Measurements from ENCODE around the gene FAM47E.
"Not testable (repeated sequence)": the region's sequence is repeated elsewhere in the genome, so short reads cannot be mapped to it uniquely, and the experiment has no call there.

FAM47E gene

GRCh38 chr4:76272073-76272472, 20.6 kb downstream of the FAM47E start:
- ATAC-seq (no peak), DNase-seq (ENCODE audit: low spot score in 2 of 2) (no peak)
- H3K36me3 Mint-ChIP-seq = no peaks in the 10 kb centered on the region
- H3K4me1 Mint-ChIP-seq = peaks cover 11% of the 10 kb centered on the region
- no peak overlapping the region for H3K27ac Mint-ChIP-seq
- H3K9me3 Mint-ChIP-seq = no peaks in the 10 kb centered on the region
- H3K4me3 Mint-ChIP-seq = no peak overlapping the region

GRCh38 chr4:76272582-76272981, 21.1 kb downstream of the FAM47E start:
- peaks cover 11% of the 10 kb centered on the region for H3K4me1 Mint-ChIP-seq
- no peak overlapping the region for H3K27ac Mint-ChIP-seq
- H3K9me3 Mint-ChIP-seq = no peaks in the 10 kb centered on the region
- no peaks in the 10 kb centered on the region for H3K36me3 Mint-ChIP-seq
- no peak overlapping the region for H3K4me3 Mint-ChIP-seq
- no peak for ATAC-seq
- DNase-seq (ENCODE audit: low spot score in 2 of 2) = no peak

- Mint-ChIP-seq H3K36me3 (no peaks in the 10 kb centered on the region), H3K27ac (no peak overlapping the region), H3K4me3 (no peak overlapping the region), H3K4me1 (peaks cover 11% of the 10 kb centered on the region), H3K9me3 (no peaks in the 10 kb centered on the region)
- ATAC-seq (no peak), DNase-seq (ENCODE audit: low spot score in 2 of 2) (no peak)
These were observed 21.5 kb downstream of the FAM47E start for GRCh38 chr4:76272999-76273398.

GRCh38 chr4:76275486-76276124, 24.1 kb downstream of the FAM47E start:
- Mint-ChIP-seq H3K4me1 (peaks cover 11% of the 10 kb centered on the region), H3K9me3 (no peaks in the 10 kb centered on the region), H3K4me3 (no peak overlapping the region), H3K36me3 (no peaks in the 10 kb centered on the region), H3K27ac (no peak overlapping the region)
- ATAC-seq (no peak), DNase-seq (ENCODE audit: low spot score in 2 of 2) (no peak)

- Mint-ChIP-seq H3K4me1 (peaks cover 11% of the 10 kb centered on the region), H3K4me3 (no peak overlapping the region), H3K9me3 (no peaks in the 10 kb centered on the region), H3K27ac (no peak overlapping the region), H3K36me3 (no peaks in the 10 kb centered on the region)
- no peak for DNase-seq (ENCODE audit: low spot score in 2 of 2)
- ATAC-seq = peak; percentile 73
These were observed 25.3 kb downstream of the FAM47E start for GRCh38 chr4:76276813-76277212.

GRCh38 chr4:76277667-76278066, 26.1 kb downstream of the FAM47E start:
- Mint-ChIP-seq H3K36me3 (no peaks in the 10 kb centered on the region), H3K4me1 (peaks cover 11% of the 10 kb centered on the region), H3K4me3 (no peak overlapping the region), H3K9me3 (no peaks in the 10 kb centered on the region), H3K27ac (no peak overlapping the region)
- ATAC-seq = no peak
- no peak for DNase-seq (ENCODE audit: low spot score in 2 of 2)

- no peak for DNase-seq (ENCODE audit: low spot score in 2 of 2)
- Mint-ChIP-seq H3K4me3 (no peak overlapping the region), H3K27ac (no peak overlapping the region), H3K4me1 (peaks cover 11% of the 10 kb centered on the region), H3K36me3 (no peaks in the 10 kb centered on the region), H3K9me3 (no peaks in the 10 kb centered on the region)
- ATAC-seq = no peak
These were observed 27.1 kb downstream of the FAM47E start for GRCh38 chr4:76278583-76278982.

- Mint-ChIP-seq H3K27ac (no peak overlapping the region), H3K4me3 (no peak overlapping the region), H3K9me3 (no peaks in the 10 kb centered on the region), H3K36me3 (no peaks in the 10 kb centered on the region), H3K4me1 (peaks cover 11% of the 10 kb centered on the region)
- no peak for DNase-seq (ENCODE audit: low spot score in 2 of 2)
- ATAC-seq = peak; percentile 47
These were observed 27.9 kb downstream of the FAM47E start for GRCh38 chr4:76279462-76279861.

GRCh38 chr4:76280488-76281441, 29.2 kb downstream of the FAM47E start:
- peaks cover 11% of the 10 kb centered on the region for H3K4me1 Mint-ChIP-seq
- no peak for ATAC-seq

GRCh38 chr4:76281594-76281993, 30.1 kb downstream of the FAM47E start:
- H3K4me1 Mint-ChIP-seq; H3K27ac Mint-ChIP-seq; H3K9me3 Mint-ChIP-seq; H3K36me3 Mint-ChIP-seq; H3K4me3 Mint-ChIP-seq; DNase-seq (ENCODE audit: low spot score in 2 of 2); ATAC-seq: not testable (repeated sequence)

More at GRCh38 chr4:76280488-76281441, 29.2 kb downstream of the FAM47E start:
- no peak overlapping the region for H3K4me3 Mint-ChIP-seq
- DNase-seq (ENCODE audit: low spot score in 2 of 2) = no peak
- no peak overlapping the region for H3K27ac Mint-ChIP-seq
- H3K36me3 Mint-ChIP-seq = no peaks in the 10 kb centered on the region
- H3K9me3 Mint-ChIP-seq = no peaks in the 10 kb centered on the region

- Mint-ChIP-seq H3K4me1 (peaks cover 9% of the 10 kb centered on the region), H3K36me3 (no peaks in the 10 kb centered on the region), H3K4me3 (no peak overlapping the region), H3K27ac (no peak overlapping the region), H3K9me3 (peaks cover 2% of the 10 kb centered on the region)
- ATAC-seq (no peak), DNase-seq (ENCODE audit: low spot score in 2 of 2) (no peak)
These were observed 31.6 kb downstream of the FAM47E start for GRCh38 chr4:76282941-76283689.

GRCh38 chr4:76283900-76284299, 32.4 kb downstream of the FAM47E start:
- Mint-ChIP-seq H3K4me1 (peaks cover 10% of the 10 kb centered on the region), H3K27ac (no peak overlapping the region)

GRCh38 chr4:76287811-76288210, 36.3 kb downstream of the FAM47E start:
- not testable (repeated sequence) for DNase-seq (ENCODE audit: low spot score in 2 of 2); H3K36me3 Mint-ChIP-seq; H3K27ac Mint-ChIP-seq; H3K9me3 Mint-ChIP-seq; H3K4me1 Mint-ChIP-seq; H3K4me3 Mint-ChIP-seq
- ATAC-seq = peak; percentile 59

More at GRCh38 chr4:76283900-76284299, 32.4 kb downstream of the FAM47E start:
- ATAC-seq (no peak), DNase-seq (ENCODE audit: low spot score in 2 of 2) (no peak)
- Mint-ChIP-seq H3K4me3 (no peak overlapping the region), H3K36me3 (no peaks in the 10 kb centered on the region), H3K9me3 (peaks cover 2% of the 10 kb centered on the region)

GRCh38 chr4:76292730-76293129, 41.2 kb downstream of the FAM47E start:
- H3K9me3 Mint-ChIP-seq = peaks cover 5% of the 10 kb centered on the region
- no peak for DNase-seq (ENCODE audit: low spot score in 2 of 2)

GRCh38 chr4:76293772-76294171, 42.3 kb downstream of the FAM47E start:
- no peak overlapping the region for H3K4me3 Mint-ChIP-seq

More at GRCh38 chr4:76292730-76293129, 41.2 kb downstream of the FAM47E start:
- Mint-ChIP-seq H3K27ac (no peak overlapping the region), H3K4me3 (no peak overlapping the region), H3K36me3 (no peaks in the 10 kb centered on the region), H3K4me1 (peaks cover 5% of the 10 kb centered on the region)
- no peak for ATAC-seq

More at GRCh38 chr4:76293772-76294171, 42.3 kb downstream of the FAM47E start:
- DNase-seq (ENCODE audit: low spot score in 2 of 2) (peak in 1 of 2 donors; percentile 4), ATAC-seq (no peak)
- no peak overlapping the region for H3K27ac Mint-ChIP-seq
- H3K36me3 Mint-ChIP-seq = no peaks in the 10 kb centered on the region
- peaks cover 11% of the 10 kb centered on the region for H3K9me3 Mint-ChIP-seq
- no peaks in the 10 kb centered on the region for H3K4me1 Mint-ChIP-seq
